ENCODE results near the gene SEC23IP. TPM values are rescaled to one million over a fixed set of nuclear protein-coding genes. Genes with fewer than 3 reads are reported as not detected.
A peak's percentile ranks its signal among the peaks of the same experiment; 100 is the strongest.
"Not testable (repeated sequence)": the region's sequence is repeated elsewhere in the genome, so short reads cannot be mapped to it uniquely, and the experiment has no call there.

Gene SEC23IP
- total RNA-seq, 1 donor, result 28.6 TPM

GRCh38 chr10:119886070-119886469 is 6.5 kb upstream of the SEC23IP start:
- not testable (repeated sequence) for H3K27me3 ChIP-seq (ENCODE audit: insufficient read depth, low read length); H3K27ac ChIP-seq (ENCODE audit: low read depth, low read length); H3K79me2 ChIP-seq (ENCODE audit: insufficient read depth, low read length); DNase-seq (ENCODE audit: insufficient read length, low spot score, missing footprints); H3K4me2 ChIP-seq (ENCODE audit: insufficient read depth, low read length); H3K4me1 ChIP-seq (ENCODE audit: insufficient read depth, low read length); H3K36me3 ChIP-seq (ENCODE audit: insufficient read depth, low read length); H2AFZ ChIP-seq (ENCODE audit: low read length); H4K20me1 ChIP-seq (ENCODE audit: insufficient read depth, low read length); H3K4me3 ChIP-seq (ENCODE audit: insufficient read depth, low read length); H3K9me3 ChIP-seq (ENCODE audit: low read depth, low read length)

GRCh38 chr10:119888715-119889114 is 3.8 kb upstream of the SEC23IP start:
- H3K79me2 ChIP-seq (ENCODE audit: insufficient read depth, low read length), result peaks cover 18% of the 10 kb centered on the region
- not testable (repeated sequence) for H4K20me1 ChIP-seq (ENCODE audit: insufficient read depth, low read length); H3K4me3 ChIP-seq (ENCODE audit: insufficient read depth, low read length); DNase-seq (ENCODE audit: insufficient read length, low spot score, missing footprints); H3K4me2 ChIP-seq (ENCODE audit: insufficient read depth, low read length); H3K9me3 ChIP-seq (ENCODE audit: low read depth, low read length); H3K4me1 ChIP-seq (ENCODE audit: insufficient read depth, low read length); H3K36me3 ChIP-seq (ENCODE audit: insufficient read depth, low read length); H3K27ac ChIP-seq (ENCODE audit: low read depth, low read length); H2AFZ ChIP-seq (ENCODE audit: low read length); H3K27me3 ChIP-seq (ENCODE audit: insufficient read depth, low read length)

GRCh38 chr10:119889201-119889600 is 3.3 kb upstream of the SEC23IP start:
- H3K4me3 ChIP-seq (ENCODE audit: insufficient read depth, low read length); H3K4me2 ChIP-seq (ENCODE audit: insufficient read depth, low read length); H3K27ac ChIP-seq (ENCODE audit: low read depth, low read length); DNase-seq (ENCODE audit: insufficient read length, low spot score, missing footprints); H3K27me3 ChIP-seq (ENCODE audit: insufficient read depth, low read length); H3K9me3 ChIP-seq (ENCODE audit: low read depth, low read length); H4K20me1 ChIP-seq (ENCODE audit: insufficient read depth, low read length); H3K4me1 ChIP-seq (ENCODE audit: insufficient read depth, low read length); H3K36me3 ChIP-seq (ENCODE audit: insufficient read depth, low read length); H2AFZ ChIP-seq (ENCODE audit: low read length): not testable (repeated sequence)
- peaks cover 23% of the 10 kb centered on the region for H3K79me2 ChIP-seq (ENCODE audit: insufficient read depth, low read length)

- not testable (repeated sequence) for DNase-seq (ENCODE audit: insufficient read length, low spot score, missing footprints); H3K27me3 ChIP-seq (ENCODE audit: insufficient read depth, low read length); H3K4me2 ChIP-seq (ENCODE audit: insufficient read depth, low read length); H2AFZ ChIP-seq (ENCODE audit: low read length); H3K9me3 ChIP-seq (ENCODE audit: low read depth, low read length); H3K27ac ChIP-seq (ENCODE audit: low read depth, low read length); H3K36me3 ChIP-seq (ENCODE audit: insufficient read depth, low read length); H3K4me3 ChIP-seq (ENCODE audit: insufficient read depth, low read length)
- peaks cover 34% of the 10 kb centered on the region for H3K79me2 ChIP-seq (ENCODE audit: insufficient read depth, low read length)
- H3K4me1 ChIP-seq (ENCODE audit: insufficient read depth, low read length), result peaks cover 12% of the 10 kb centered on the region
- peaks cover 15% of the 10 kb centered on the region for H4K20me1 ChIP-seq (ENCODE audit: insufficient read depth, low read length)
Measured at GRCh38 chr10:119890307-119890706, 2.2 kb upstream of the SEC23IP start.

GRCh38 chr10:119891849-119892187 is 712 bp upstream of the SEC23IP start:
- Histone ChIP-seq H2AFZ (ENCODE audit: low read length) (peak overlapping the region; percentile 97), H4K20me1 (ENCODE audit: insufficient read depth, low read length) (peaks cover 30% of the 10 kb centered on the region), H3K27ac (ENCODE audit: low read depth, low read length) (peak overlapping the region; percentile 89), H3K4me2 (ENCODE audit: insufficient read depth, low read length) (peak overlapping the region; percentile 99), H3K79me2 (ENCODE audit: insufficient read depth, low read length) (peaks cover 44% of the 10 kb centered on the region), H3K4me3 (ENCODE audit: insufficient read depth, low read length) (peak overlapping the region; percentile 92), H3K4me1 (ENCODE audit: insufficient read depth, low read length) (peaks cover 27% of the 10 kb centered on the region)
- DNase-seq (ENCODE audit: insufficient read length, low spot score, missing footprints); H3K36me3 ChIP-seq (ENCODE audit: insufficient read depth, low read length); H3K27me3 ChIP-seq (ENCODE audit: insufficient read depth, low read length); H3K9me3 ChIP-seq (ENCODE audit: low read depth, low read length): not testable (repeated sequence)

- Histone ChIP-seq H3K36me3 (ENCODE audit: insufficient read depth, low read length) (no peaks in the 10 kb centered on the region), H3K27me3 (ENCODE audit: insufficient read depth, low read length) (no peaks in the 10 kb centered on the region), H2AFZ (ENCODE audit: low read length) (peak overlapping the region; percentile 97), H3K4me2 (ENCODE audit: insufficient read depth, low read length) (peak overlapping the region; percentile 99), H3K79me2 (ENCODE audit: insufficient read depth, low read length) (peaks cover 54% of the 10 kb centered on the region), H4K20me1 (ENCODE audit: insufficient read depth, low read length) (peaks cover 37% of the 10 kb centered on the region), H3K4me3 (ENCODE audit: insufficient read depth, low read length) (peak overlapping the region; percentile 92), H3K4me1 (ENCODE audit: insufficient read depth, low read length) (peaks cover 33% of the 10 kb centered on the region), H3K27ac (ENCODE audit: low read depth, low read length) (peak overlapping the region; percentile 89), H3K9me3 (ENCODE audit: low read depth, low read length) (no peaks in the 10 kb centered on the region)
- no peak for DNase-seq (ENCODE audit: insufficient read length, low spot score, missing footprints)
- TF ChIP-seq CTCF (IDR thresholded peaks at IDR 0.05; ENCODE audit: extremely low read depth, low read depth, low read length), result no peak
Measured at GRCh38 chr10:119893074-119893473, 544 bp downstream of the SEC23IP start.
